AG09309 (cell line): Measurements from ENCODE around the gene GABARAP.

Source experiments
- DNase-seq: peaks from one replicate; pipeline ENCODE4 v3.0.0-alpha.2; 2010; ENCODE audit warnings: low read depth
- H3K4me3 ChIP-seq: 2 replicates; pipeline ENCODE4 v1.5.1; 2011; ENCODE audit warnings: mild to moderate bottlenecking, low read depth, low read length, moderate library complexity; ENCODE audit not compliant: control insufficient read depth
- CTCF ChIP-seq: IDR thresholded peaks from 2 replicates; pipeline ENCODE4 v1.5.1; 2011; ENCODE audit warnings: mild to moderate bottlenecking, low read depth, low read length, inconsistent platforms; ENCODE audit not compliant: insufficient read depth, control insufficient read depth; ENCODE audit errors: missing control alignments

The GABARAP gene

GRCh38 chr17:7253082-7253481 lies 10.8 kb upstream of the GABARAP start:
- no peak for DNase-seq
- no peak for TF ChIP-seq CTCF
- H3K4me3 ChIP-seq = peak overlapping the region; percentile 79

GRCh38 chr17:7252176-7253043 lies 10.2 kb upstream of the GABARAP start, which contains the start of gene ELP5:
ELP5 (plus strand) TSS chr17:7252215; CDS start chr17:7252551, 336 bp downstream.
- TF ChIP-seq CTCF = peak; percentile 29
- DNase-seq = peak; percentile 75
- peak within 1 kb of the TSS; percentile 79 for H3K4me3 ChIP-seq

GRCh38 chr17:7251661-7252175 lies 9.5 kb upstream of the GABARAP start, which contains the start of gene CTDNEP1:
CTDNEP1 (minus strand) TSS chr17:7251734; CDS start chr17:7251296, 438 bp downstream.
- peak within 1 kb of the TSS; percentile 79 for H3K4me3 ChIP-seq
- TF ChIP-seq CTCF = no peak

DNA sequence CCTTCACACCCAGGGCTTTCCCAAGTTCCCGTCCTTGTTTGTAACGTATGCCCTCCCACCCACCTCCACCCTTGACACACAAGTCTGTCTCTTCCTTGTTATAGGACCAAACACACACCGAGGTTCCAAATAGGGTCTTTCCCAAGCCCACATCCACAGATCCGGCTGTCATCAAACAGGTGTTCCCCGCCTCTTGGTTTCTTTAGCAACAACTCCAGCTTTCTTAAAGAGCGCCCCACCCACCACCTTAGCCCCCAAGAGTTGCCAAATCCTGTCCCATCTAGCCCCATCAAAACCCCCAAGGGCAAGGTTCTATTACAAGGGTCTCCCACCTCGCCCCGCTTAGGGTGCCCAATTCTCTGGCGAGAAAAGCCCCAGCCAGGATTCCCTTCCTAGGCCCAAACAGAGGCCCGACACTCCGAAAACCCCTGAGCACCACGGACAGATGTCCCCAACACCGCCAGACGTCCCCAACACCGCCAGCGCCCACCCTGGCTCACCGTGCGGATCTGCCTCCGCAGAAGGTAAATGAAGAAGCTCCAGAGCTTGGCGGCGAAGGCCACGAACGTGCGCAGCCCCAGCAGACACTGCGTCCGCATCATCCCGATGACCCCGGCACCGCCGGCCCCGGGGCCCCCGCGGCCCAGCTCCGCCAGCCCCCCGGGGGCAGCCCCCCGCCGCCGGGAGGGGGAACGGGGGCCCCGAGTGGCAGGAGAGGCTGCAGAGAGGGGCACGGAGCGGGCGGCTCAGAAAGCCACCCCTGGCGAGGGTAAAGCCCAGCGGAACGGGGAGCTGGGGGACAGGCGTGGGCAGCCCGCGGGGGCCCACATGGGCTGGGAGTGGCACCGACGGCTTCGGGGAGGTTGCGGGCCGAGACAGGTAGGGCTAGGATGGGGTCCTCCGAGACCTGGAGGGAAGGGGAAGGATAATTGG lies 8.7 kb upstream of the GABARAP start:
- no peak for TF ChIP-seq CTCF
- H3K4me3 ChIP-seq = peak overlapping the region; percentile 79
- no peak for DNase-seq

More at GRCh38 chr17:7251661-7252175, 9.5 kb upstream of the GABARAP start, which contains the start of gene CTDNEP1:
- DNase-seq = peak; percentile 99

GRCh38 chr17:7249830-7250229 lies 7.6 kb upstream of the GABARAP start:
- DNase-seq = no peak
- TF ChIP-seq CTCF = no peak
- H3K4me3 ChIP-seq = peak overlapping the region; percentile 79

- no peak for DNase-seq
- H3K4me3 ChIP-seq = no peak overlapping the region
- TF ChIP-seq CTCF = no peak
Observed at GRCh38 chr17:7249214-7249613, 7.0 kb upstream of the GABARAP start.
